ENCODE measurements around the gene ANTXR1. TPM values are rescaled to one million over a fixed set of nuclear protein-coding genes. Genes with fewer than 3 reads are reported as not detected.

Gene ANTXR1
- total and polyA plus RNA-seq, 2 of the 8 experiments (the other 6 are each of a cell fraction or from before 2014, with no cell fraction given): 15.8 to 44.3 TPM

GRCh38 chr2:68969736-68970490, 43.1 kb upstream of the ANTXR1 start:
- Histone ChIP-seq H2AK5ac (ENCODE audit: low read depth, low read length) (no peak overlapping the region), H2AFZ (ENCODE audit: low read length) (no peak overlapping the region)

More at GRCh38 chr2:68969736-68970490, 43.1 kb upstream of the ANTXR1 start:
- Histone ChIP-seq H3K4ac (replicated peaks; ENCODE audit: insufficient read length, low read depth, low read length) (no peak overlapping the region), H3K9ac (replicated peaks in 1 of 4; ENCODE audit: extremely low read depth in 1 of 4, low read depth in 3 of 4, low read length in 3 of 4) (no peak overlapping the region), H3K23ac (ENCODE audit: insufficient read length) (no peak overlapping the region), H3K4me2 (ENCODE audit: insufficient read depth in 1 of 2, low read depth in 2 of 2, low read length in 2 of 2) (no peak overlapping the region), H4K20me1 (replicated peaks in 1 of 2; ENCODE audit: control insufficient read depth in 1 of 2, insufficient read depth in 2 of 2, low read length in 2 of 2) (no peaks in the 10 kb centered on the region), H3K4me3 (ENCODE audit: extremely low read depth in 1 of 4, insufficient read depth in 2 of 4, low read depth in 3 of 4, low read length in 4 of 4) (no peak overlapping the region), H3K56ac (replicated peaks; ENCODE audit: insufficient read length, low read depth, low read length) (no peak overlapping the region), H3K79me2 (ENCODE audit: control insufficient read depth in 1 of 2, insufficient read depth in 2 of 2, low read length in 2 of 2) (no peaks in the 10 kb centered on the region), H3K4me1 (replicated peaks in 1 of 4; ENCODE audit: control insufficient read depth in 3 of 4, insufficient read depth in 4 of 4, low read length in 3 of 4) (no peaks in the 10 kb centered on the region), H3K14ac (ENCODE audit: insufficient read length) (no peak overlapping the region), H4K8ac (ENCODE audit: extremely low read depth, insufficient read depth, low read length) (no peak overlapping the region), H2BK15ac (ENCODE audit: low read length) (no peak overlapping the region), H4K5ac (ENCODE audit: insufficient read length, low read depth, low read length) (no peak overlapping the region), H3K18ac (ENCODE audit: extremely low read depth, low read length) (no peak overlapping the region), H4K91ac (replicated peaks; ENCODE audit: insufficient read length, low read length) (no peak overlapping the region), H3K79me1 (ENCODE audit: low read depth, low read length) (no peaks in the 10 kb centered on the region), H3K36me3 (ENCODE audit: control insufficient read depth in 2 of 4, insufficient read depth in 4 of 4, low read length in 3 of 4) (no peaks in the 10 kb centered on the region), H2BK120ac (replicated peaks; ENCODE audit: low read depth, low read length) (no peak overlapping the region), H3K27ac (ENCODE audit: low read depth, low read length) (no peak overlapping the region), H3K9me3 (ENCODE audit: insufficient read depth in 2 of 2, low read depth in 1 of 2, low read length in 1 of 2) (no peaks in the 10 kb centered on the region), H2BK12ac (ENCODE audit: low read depth, low read length) (no peak overlapping the region), H2BK5ac (ENCODE audit: low read depth, low read length) (no peak overlapping the region), H3K27me3 (replicated peaks in 1 of 4; ENCODE audit: control insufficient read depth in 3 of 4, extremely low read depth in 1 of 4, insufficient read depth in 3 of 4, low read length in 3 of 4) (no peaks in the 10 kb centered on the region), H3K23me2 (ENCODE audit: low read depth, low read length) (no peaks in the 10 kb centered on the region), H2BK20ac (ENCODE audit: low read length) (no peak overlapping the region)
- POLR2A ChIA-PET (ENCODE audit: partially characterized antibody): no interaction called here
- TF ChIP-seq ZNF274 (IDR thresholded peaks at IDR 0.05; ENCODE audit: borderline replicate concordance, extremely low read depth, low read length): no peak
- WGBS, 2 experiments (ENCODE audit: extremely low coverage in 1 of 2, insufficient coverage in 1 of 2, insufficient read length in 1 of 2, insufficient replicate concordance in 2 of 2, low coverage in 1 of 2, low lambda C conversion rate in 2 of 2, missing lambda C conversion rate in 1 of 2): 85% methylated on average over 8 of the region's 8 CpGs; no CpG with 5 or more reads in 1 of the 2 experiments
- FAIRE-seq: no peak
- CTCF ChIA-PET (ENCODE audit: partially characterized antibody): no interaction called here
- DNase-seq (ENCODE audit: low read depth in 1 of 2, low spot score in 2 of 2): no peak

All from H1 (cell line).